Fibroblast of lung (primary cell): ENCODE results near the gene SCLT1. TPM values are rescaled to one million over a fixed set of nuclear protein-coding genes. Genes with fewer than 3 reads are reported as not detected.

Experiments used
- DNase-seq, 2 donors: peaks; one replicate each; pipeline versions ENCODE4 v3.0.0 to v3.0.0-alpha.2; 2010; ENCODE audit warnings: low read depth in 2 of 2
- H2AFZ ChIP-seq: 2 replicates; pipeline ENCODE4 v1.5.1; 2012; ENCODE audit warnings: low read length, control low read depth, inconsistent platforms
- H3K27ac ChIP-seq: 2 replicates; pipeline ENCODE4 v1.5.1; 2011; ENCODE audit warnings: low read length, control low read depth; ENCODE audit not compliant: insufficient read depth
- H3K27me3 ChIP-seq: 2 replicates; pipeline ENCODE4 v1.5.1; 2011; ENCODE audit warnings: mild to moderate bottlenecking, low read length; ENCODE audit not compliant: control insufficient read depth, insufficient read depth
- H3K36me3 ChIP-seq: 2 replicates; pipeline ENCODE4 v1.5.1; 2011; ENCODE audit warnings: low read length; ENCODE audit not compliant: control insufficient read depth, insufficient read depth
- H3K4me1 ChIP-seq: 2 replicates; pipeline ENCODE4 v1.5.1; 2011; ENCODE audit warnings: low read length; ENCODE audit not compliant: control insufficient read depth, insufficient read depth; ENCODE audit errors: extremely low read depth
- H3K4me2 ChIP-seq: 2 replicates; pipeline ENCODE4 v1.5.1; 2011; ENCODE audit warnings: low read length, control low read depth; ENCODE audit not compliant: insufficient read depth; ENCODE audit errors: extremely low read depth
- H3K4me3 ChIP-seq, 4 experiments: fragments of 200-600 bp in 1 of 4; sonication (generic) in 1 of 4; replicated peaks in 1 of 4; 2 replicates each; pipeline ENCODE4 v1.5.1; 2011 to 2016; ENCODE audit warnings: low read length in 4 of 4, low read depth in 3 of 4, mild to moderate bottlenecking in 3 of 4, control low read depth in 2 of 4, inconsistent platforms in 1 of 4, mixed read lengths in 1 of 4; ENCODE audit not compliant: insufficient read depth in 1 of 4; ENCODE audit errors: control extremely low read depth in 1 of 4
- H3K79me2 ChIP-seq: 2 replicates; pipeline ENCODE4 v1.5.1; 2012; ENCODE audit warnings: mild to moderate bottlenecking, low read length, inconsistent platforms; ENCODE audit not compliant: control insufficient read depth, insufficient read depth
- H3K9ac ChIP-seq: 2 replicates; pipeline ENCODE4 v1.5.1; 2011; ENCODE audit warnings: mild to moderate bottlenecking, low read length, control low read depth; ENCODE audit not compliant: insufficient read depth
- H3K9me3 ChIP-seq: 2 replicates; pipeline ENCODE4 v1.5.1; 2012; ENCODE audit warnings: low read depth, low read length; ENCODE audit not compliant: control insufficient read depth, insufficient read depth
- H4K20me1 ChIP-seq: 2 replicates; pipeline ENCODE4 v1.5.1; 2011; ENCODE audit warnings: low read length; ENCODE audit not compliant: control insufficient read depth, insufficient read depth; ENCODE audit errors: extremely low read depth
- EZH2 ChIP-seq: IDR thresholded peaks from 2 replicates; pipeline ENCODE4 v1.5.1; 2012; ENCODE audit warnings: low read length, control low read depth, mild to moderate bottlenecking; ENCODE audit errors: missing control alignments
- polyA plus RNA-seq, 2 donors: library from polyadenylated mRNA; depleted of rRNA in 1 of 2; stranded (reverse) in 1 of 2; unstranded in 1 of 2; fragments of >200 nt; gene quantifications; 2 replicates each; pipeline ENCODE4 v1.2.1, GENCODE V29; 2011 to 2012; ENCODE audit warnings: missing spikeins in 1 of 2
- total RNA-seq: library from RNA; depleted of rRNA; stranded (reverse); fragments of >200 nt; gene quantifications from 2 replicates; pipeline ENCODE4 v1.2.1, GENCODE V29; 2014
- TF ChIP-seq, protein P1 (sequence below), 2 donors: IDR thresholded peaks in 1 of 2; conservative IDR thresholded peaks in 1 of 2; 1 replicate in 1 of 2; 2 replicates in 1 of 2; pipeline ENCODE4 v1.5.1; 2011 to 2012; ENCODE audit warnings: low read length in 2 of 2, control low read depth in 1 of 2, inconsistent platforms in 1 of 2, low read depth in 1 of 2, mild to moderate bottlenecking in 1 of 2

The SCLT1 gene
- total and polyA plus RNA-seq, 2 donors (not counting 1 experiment from before 2014, with no cell fraction given), result 8.8 to 16.2 TPM

DNA sequence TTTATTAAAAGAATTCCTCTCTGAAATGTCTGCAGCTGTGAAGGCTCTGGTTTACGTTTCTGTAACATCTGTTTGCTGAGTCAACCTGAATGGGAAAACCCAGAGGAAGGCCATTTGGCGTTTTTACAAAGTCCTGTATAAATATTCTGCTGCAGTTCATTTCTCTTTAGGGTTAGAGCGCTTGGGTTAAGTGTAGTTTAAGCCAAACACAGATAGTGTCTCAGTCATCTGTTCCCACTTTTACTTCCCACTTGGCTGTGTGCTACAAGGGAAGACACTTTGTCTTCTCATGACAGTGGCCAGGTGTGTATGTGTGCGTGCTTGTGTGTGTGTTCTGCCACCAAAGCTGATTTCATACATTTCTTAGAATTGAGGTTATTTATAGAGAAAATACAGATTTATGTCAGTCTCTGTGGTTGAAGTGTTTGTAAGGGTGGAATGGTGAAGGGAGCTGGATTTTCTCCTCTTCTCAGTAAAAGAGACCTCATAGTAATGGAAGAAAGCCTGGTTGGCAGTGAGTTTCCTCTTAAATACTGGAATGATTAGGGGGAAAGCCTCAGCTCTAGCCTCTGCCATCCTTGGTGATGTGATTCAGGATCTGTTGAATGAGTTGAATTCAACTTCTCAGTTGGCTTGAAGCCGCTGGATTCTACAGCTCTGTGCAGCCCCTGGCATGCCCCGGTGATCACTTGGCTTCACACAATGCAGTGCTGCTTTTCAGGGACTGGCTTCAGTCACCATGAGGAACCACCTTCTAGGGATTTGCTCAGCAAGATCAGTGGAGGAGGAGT is 233.3 kb downstream of the SCLT1 start:
- Histone ChIP-seq H3K9me3 (no peaks in the 10 kb centered on the region), H3K27ac (peak overlapping the region; percentile 75), H3K4me2 (peak overlapping the region; percentile 68), H3K27me3 (no peaks in the 10 kb centered on the region), H3K9ac (no peak overlapping the region), H3K36me3 (peaks cover 42% of the 10 kb centered on the region), H4K20me1 (no peaks in the 10 kb centered on the region), H3K4me1 (peaks cover 30% of the 10 kb centered on the region), H3K4me3 (no peak overlapping the region), H3K79me2 (peaks cover 22% of the 10 kb centered on the region), H2AFZ (no peak overlapping the region)
- DNase-seq, result peak; percentile 83 to 92
- no peak for TF ChIP-seq EZH2
- TF ChIP-seq, protein P1, sequence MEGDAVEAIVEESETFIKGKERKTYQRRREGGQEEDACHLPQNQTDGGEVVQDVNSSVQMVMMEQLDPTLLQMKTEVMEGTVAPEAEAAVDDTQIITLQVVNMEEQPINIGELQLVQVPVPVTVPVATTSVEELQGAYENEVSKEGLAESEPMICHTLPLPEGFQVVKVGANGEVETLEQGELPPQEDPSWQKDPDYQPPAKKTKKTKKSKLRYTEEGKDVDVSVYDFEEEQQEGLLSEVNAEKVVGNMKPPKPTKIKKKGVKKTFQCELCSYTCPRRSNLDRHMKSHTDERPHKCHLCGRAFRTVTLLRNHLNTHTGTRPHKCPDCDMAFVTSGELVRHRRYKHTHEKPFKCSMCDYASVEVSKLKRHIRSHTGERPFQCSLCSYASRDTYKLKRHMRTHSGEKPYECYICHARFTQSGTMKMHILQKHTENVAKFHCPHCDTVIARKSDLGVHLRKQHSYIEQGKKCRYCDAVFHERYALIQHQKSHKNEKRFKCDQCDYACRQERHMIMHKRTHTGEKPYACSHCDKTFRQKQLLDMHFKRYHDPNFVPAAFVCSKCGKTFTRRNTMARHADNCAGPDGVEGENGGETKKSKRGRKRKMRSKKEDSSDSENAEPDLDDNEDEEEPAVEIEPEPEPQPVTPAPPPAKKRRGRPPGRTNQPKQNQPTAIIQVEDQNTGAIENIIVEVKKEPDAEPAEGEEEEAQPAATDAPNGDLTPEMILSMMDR (conservative IDR thresholded peaks at IDR 0.05 in 1 of 2, IDR thresholded peaks at IDR 0.05 in 1 of 2; ENCODE audit: low read depth in 1 of 2, low read length in 2 of 2), result no peak

DNA sequence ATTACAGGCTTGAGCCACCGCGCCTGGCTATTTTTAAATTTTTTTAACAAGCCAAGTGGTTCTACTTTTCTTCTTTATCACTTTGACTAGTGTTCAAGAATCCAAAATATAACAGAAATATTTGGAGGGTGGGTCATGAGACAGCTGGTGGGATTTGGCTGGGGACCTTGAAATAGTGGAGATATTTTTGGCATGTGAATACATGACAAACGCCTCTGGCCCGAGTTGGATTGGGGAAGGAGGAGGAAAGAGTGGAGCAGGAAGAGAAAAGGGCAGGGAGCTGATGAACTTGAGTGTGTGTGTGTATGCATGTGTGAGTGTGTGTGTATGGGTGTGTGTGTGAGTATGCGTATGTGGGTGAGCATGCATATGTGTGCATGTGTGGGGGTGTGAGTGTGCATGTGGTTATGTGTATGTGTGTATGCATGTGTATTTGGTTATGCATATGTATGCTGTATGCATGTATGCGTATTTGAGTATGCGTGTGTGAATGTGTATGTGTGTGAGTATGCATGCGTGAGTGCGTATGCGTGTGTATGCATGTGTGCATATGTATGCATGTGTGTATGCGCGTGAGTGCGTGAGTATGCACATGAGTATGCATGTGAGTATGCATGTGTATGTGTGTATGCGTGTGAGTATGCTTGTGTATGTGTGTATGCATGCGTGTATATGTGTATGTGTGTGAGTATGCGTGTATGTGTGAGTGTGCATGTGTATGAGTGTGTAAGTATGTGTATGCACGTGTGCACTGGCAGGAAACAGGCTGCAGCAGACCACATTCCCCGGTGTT is 234.3 kb downstream of the SCLT1 start:
- Histone ChIP-seq H3K27ac (peak overlapping the region; percentile 75), H3K4me1 (peaks cover 30% of the 10 kb centered on the region), H3K4me3 (no peak overlapping the region), H3K9me3 (no peaks in the 10 kb centered on the region), H3K4me2 (peak overlapping the region; percentile 68), H4K20me1 (no peaks in the 10 kb centered on the region), H2AFZ (no peak overlapping the region), H3K79me2 (peaks cover 24% of the 10 kb centered on the region), H3K36me3 (peaks cover 44% of the 10 kb centered on the region), H3K9ac (no peak overlapping the region), H3K27me3 (no peaks in the 10 kb centered on the region)
- TF ChIP-seq, protein P1 (conservative IDR thresholded peaks at IDR 0.05 in 1 of 2, IDR thresholded peaks at IDR 0.05 in 1 of 2; ENCODE audit: low read depth in 1 of 2, low read length in 2 of 2), result no peak
- TF ChIP-seq EZH2, result no peak
- peak; percentile 75 to 91 for DNase-seq

DNA sequence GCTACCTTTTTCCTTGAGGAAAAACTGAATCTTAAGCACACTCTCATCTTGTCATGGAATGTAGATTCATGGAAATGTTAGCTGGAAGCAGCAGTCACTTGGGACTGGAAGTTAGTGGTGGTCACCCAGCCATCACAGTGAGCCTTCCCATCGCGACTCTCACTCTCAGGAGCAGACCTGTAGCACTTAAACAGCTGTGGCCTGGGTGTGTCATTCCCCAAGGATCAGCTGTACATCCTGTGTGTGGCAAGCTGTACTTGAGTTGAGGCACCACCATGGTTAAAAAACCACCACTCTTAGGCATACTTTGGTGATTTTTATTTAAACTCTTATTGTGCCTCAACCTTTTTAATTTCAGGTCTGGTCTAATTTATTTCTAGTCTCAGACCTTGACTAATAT is 237.1 kb downstream of the SCLT1 start:
- TF ChIP-seq EZH2, result no peak
- TF ChIP-seq, protein P1 (conservative IDR thresholded peaks at IDR 0.05 in 1 of 2, IDR thresholded peaks at IDR 0.05 in 1 of 2; ENCODE audit: low read depth in 1 of 2, low read length in 2 of 2), result no peak
- Histone ChIP-seq H4K20me1 (no peaks in the 10 kb centered on the region), H3K9ac (no peak overlapping the region), H3K4me1 (peaks cover 30% of the 10 kb centered on the region), H3K79me2 (peaks cover 15% of the 10 kb centered on the region), H2AFZ (no peak overlapping the region), H3K36me3 (peaks cover 28% of the 10 kb centered on the region), H3K27ac (no peak overlapping the region), H3K4me2 (no peak overlapping the region), H3K9me3 (no peaks in the 10 kb centered on the region), H3K4me3 (no peak overlapping the region), H3K27me3 (no peaks in the 10 kb centered on the region)
- no peak for DNase-seq
